ENCODE measurements around the gene CAMTA1.

DNA sequence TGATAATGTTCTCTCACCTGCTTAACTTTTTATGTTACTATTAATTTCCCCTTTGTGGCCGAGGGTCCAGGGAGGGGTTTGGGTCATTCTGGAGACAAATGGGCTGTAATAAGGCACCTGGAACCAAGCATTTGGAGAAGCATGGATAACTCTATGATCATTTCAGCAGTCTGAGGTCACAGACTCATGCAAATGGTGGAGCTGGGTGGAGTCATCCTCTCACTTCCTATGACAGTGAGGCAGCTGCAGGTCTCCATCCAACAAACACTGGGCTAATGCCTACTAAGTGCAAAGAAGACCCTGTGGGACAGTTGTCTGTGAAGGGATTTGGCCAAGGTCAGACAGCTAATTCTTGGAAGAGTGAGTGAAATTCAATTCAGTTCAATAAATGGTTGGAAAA is 28.8 kb upstream of the CAMTA1 start:
- TF ChIP-seq, protein P1, sequence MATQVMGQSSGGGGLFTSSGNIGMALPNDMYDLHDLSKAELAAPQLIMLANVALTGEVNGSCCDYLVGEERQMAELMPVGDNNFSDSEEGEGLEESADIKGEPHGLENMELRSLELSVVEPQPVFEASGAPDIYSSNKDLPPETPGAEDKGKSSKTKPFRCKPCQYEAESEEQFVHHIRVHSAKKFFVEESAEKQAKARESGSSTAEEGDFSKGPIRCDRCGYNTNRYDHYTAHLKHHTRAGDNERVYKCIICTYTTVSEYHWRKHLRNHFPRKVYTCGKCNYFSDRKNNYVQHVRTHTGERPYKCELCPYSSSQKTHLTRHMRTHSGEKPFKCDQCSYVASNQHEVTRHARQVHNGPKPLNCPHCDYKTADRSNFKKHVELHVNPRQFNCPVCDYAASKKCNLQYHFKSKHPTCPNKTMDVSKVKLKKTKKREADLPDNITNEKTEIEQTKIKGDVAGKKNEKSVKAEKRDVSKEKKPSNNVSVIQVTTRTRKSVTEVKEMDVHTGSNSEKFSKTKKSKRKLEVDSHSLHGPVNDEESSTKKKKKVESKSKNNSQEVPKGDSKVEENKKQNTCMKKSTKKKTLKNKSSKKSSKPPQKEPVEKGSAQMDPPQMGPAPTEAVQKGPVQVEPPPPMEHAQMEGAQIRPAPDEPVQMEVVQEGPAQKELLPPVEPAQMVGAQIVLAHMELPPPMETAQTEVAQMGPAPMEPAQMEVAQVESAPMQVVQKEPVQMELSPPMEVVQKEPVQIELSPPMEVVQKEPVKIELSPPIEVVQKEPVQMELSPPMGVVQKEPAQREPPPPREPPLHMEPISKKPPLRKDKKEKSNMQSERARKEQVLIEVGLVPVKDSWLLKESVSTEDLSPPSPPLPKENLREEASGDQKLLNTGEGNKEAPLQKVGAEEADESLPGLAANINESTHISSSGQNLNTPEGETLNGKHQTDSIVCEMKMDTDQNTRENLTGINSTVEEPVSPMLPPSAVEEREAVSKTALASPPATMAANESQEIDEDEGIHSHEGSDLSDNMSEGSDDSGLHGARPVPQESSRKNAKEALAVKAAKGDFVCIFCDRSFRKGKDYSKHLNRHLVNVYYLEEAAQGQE (IDR thresholded peaks at IDR 0.05; ENCODE audit: insufficient read depth in 1 of 2, low read depth in 2 of 2, low read length in 1 of 2) = no peak
- TF ChIP-seq, protein P2, sequence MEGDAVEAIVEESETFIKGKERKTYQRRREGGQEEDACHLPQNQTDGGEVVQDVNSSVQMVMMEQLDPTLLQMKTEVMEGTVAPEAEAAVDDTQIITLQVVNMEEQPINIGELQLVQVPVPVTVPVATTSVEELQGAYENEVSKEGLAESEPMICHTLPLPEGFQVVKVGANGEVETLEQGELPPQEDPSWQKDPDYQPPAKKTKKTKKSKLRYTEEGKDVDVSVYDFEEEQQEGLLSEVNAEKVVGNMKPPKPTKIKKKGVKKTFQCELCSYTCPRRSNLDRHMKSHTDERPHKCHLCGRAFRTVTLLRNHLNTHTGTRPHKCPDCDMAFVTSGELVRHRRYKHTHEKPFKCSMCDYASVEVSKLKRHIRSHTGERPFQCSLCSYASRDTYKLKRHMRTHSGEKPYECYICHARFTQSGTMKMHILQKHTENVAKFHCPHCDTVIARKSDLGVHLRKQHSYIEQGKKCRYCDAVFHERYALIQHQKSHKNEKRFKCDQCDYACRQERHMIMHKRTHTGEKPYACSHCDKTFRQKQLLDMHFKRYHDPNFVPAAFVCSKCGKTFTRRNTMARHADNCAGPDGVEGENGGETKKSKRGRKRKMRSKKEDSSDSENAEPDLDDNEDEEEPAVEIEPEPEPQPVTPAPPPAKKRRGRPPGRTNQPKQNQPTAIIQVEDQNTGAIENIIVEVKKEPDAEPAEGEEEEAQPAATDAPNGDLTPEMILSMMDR (IDR thresholded peaks at IDR 0.05) = no peak
- TF ChIP-seq POLR2AphosphoS5 (IDR thresholded peaks at IDR 0.05; ENCODE audit: low read depth, low read length) = no peak
